ENCODE results near the gene PITPNC1.

DNA sequence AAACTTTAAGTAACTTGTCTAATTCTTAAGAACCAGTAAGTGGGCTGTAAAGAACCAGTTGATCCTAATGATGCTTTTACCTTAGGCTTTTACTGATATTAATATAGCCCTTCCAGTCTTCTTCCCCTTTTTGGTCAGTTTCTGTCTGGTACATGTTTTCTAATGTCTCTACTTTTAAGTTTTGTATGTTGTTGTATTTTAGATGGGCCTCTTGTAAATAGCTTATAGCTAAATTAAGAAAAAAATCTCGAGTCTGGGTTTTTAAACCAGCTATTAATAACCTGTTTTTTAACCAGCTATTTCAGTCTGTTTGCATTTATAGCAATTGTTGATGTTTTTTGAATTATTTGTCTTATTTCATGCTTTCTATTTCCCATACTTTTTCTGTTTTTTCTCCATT is 79.0 kb downstream of the PITPNC1 start:
- TF ChIP-seq, protein P1, sequence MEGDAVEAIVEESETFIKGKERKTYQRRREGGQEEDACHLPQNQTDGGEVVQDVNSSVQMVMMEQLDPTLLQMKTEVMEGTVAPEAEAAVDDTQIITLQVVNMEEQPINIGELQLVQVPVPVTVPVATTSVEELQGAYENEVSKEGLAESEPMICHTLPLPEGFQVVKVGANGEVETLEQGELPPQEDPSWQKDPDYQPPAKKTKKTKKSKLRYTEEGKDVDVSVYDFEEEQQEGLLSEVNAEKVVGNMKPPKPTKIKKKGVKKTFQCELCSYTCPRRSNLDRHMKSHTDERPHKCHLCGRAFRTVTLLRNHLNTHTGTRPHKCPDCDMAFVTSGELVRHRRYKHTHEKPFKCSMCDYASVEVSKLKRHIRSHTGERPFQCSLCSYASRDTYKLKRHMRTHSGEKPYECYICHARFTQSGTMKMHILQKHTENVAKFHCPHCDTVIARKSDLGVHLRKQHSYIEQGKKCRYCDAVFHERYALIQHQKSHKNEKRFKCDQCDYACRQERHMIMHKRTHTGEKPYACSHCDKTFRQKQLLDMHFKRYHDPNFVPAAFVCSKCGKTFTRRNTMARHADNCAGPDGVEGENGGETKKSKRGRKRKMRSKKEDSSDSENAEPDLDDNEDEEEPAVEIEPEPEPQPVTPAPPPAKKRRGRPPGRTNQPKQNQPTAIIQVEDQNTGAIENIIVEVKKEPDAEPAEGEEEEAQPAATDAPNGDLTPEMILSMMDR (IDR thresholded peaks at IDR 0.05) = no peak
- TF ChIP-seq POLR2A (IDR thresholded peaks at IDR 0.05; ENCODE audit: low read depth) (no peak), POLR2AphosphoS5 (IDR thresholded peaks at IDR 0.05) (no peak)

All from esophagus muscularis mucosa (tissue), 3 donors.